ENCODE measurements around the gene CDH7.

Gene CDH7

DNA sequence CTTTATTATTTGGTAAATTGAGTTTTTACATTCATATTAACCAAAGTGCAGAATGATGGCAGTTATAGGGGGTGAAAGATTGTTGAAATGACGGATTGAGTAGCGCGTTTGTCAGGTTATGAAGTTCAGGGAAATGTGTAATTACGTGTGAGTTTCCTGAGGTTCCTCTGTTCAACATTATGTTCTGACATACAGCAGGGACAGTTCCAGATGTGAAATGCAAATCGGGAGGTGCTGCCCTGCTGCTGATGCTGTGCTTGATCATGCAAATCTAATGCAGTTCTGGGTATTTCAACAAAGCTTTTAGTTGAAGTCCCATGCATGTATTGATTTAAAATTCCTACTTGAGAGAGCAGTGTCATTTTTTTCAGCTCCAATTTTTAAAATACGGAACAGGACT, 57.9 kb downstream of the CDH7 start:
- Mint-ChIP-seq H3K4me1 (peaks cover 9% of the 10 kb centered on the region), H3K9me3 (no peaks in the 10 kb centered on the region), H3K36me3 (ENCODE audit: low read depth) (peaks cover 6% of the 10 kb centered on the region), H3K27me3 (ENCODE audit: low read depth, poor library complexity) (peaks cover 3% of the 10 kb centered on the region), H3K27ac (no peak overlapping the region), H3K4me3 (no peak overlapping the region)
- TF ChIP-seq, protein P1, sequence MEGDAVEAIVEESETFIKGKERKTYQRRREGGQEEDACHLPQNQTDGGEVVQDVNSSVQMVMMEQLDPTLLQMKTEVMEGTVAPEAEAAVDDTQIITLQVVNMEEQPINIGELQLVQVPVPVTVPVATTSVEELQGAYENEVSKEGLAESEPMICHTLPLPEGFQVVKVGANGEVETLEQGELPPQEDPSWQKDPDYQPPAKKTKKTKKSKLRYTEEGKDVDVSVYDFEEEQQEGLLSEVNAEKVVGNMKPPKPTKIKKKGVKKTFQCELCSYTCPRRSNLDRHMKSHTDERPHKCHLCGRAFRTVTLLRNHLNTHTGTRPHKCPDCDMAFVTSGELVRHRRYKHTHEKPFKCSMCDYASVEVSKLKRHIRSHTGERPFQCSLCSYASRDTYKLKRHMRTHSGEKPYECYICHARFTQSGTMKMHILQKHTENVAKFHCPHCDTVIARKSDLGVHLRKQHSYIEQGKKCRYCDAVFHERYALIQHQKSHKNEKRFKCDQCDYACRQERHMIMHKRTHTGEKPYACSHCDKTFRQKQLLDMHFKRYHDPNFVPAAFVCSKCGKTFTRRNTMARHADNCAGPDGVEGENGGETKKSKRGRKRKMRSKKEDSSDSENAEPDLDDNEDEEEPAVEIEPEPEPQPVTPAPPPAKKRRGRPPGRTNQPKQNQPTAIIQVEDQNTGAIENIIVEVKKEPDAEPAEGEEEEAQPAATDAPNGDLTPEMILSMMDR (IDR thresholded peaks at IDR 0.05) = no peak
- no peak for DNase-seq

DNA sequence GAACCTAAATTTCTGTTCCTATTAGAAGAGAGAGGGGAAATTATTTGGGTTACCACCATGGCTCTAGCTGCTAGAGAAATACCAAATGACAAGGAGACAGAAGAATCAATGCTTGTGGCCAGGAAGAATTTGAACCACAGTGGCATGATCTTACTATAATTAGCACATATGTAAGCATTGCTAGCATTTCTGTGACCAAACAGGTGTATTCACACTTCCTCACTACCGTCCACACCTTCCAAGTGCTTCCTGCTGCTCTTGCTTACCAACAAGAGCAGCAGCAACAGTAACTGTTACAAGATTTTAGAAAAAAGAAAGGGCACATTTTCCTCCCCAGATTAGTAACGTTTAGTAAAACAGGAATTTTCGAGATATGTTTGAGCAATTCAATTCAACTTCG, 60.5 kb downstream of the CDH7 start:
- peaks cover 15% of the 10 kb centered on the region for H3K36me3 Mint-ChIP-seq (ENCODE audit: low read depth)

GRCh38 chr18:65815506-65815905, 64.7 kb downstream of the CDH7 start:
- Mint-ChIP-seq H3K4me3 (no peak overlapping the region), H3K4me1 (no peaks in the 10 kb centered on the region), H3K9me3 (peaks cover 4% of the 10 kb centered on the region), H3K27me3 (ENCODE audit: low read depth, poor library complexity) (peaks cover 2% of the 10 kb centered on the region), H3K27ac (no peak overlapping the region), H3K36me3 (ENCODE audit: low read depth) (peaks cover 44% of the 10 kb centered on the region)
- DNase-seq = no peak
- TF ChIP-seq, protein P1 (IDR thresholded peaks at IDR 0.05) = no peak

More for the DNA sequence above, 60.5 kb downstream of the CDH7 start:
- TF ChIP-seq, protein P1 (IDR thresholded peaks at IDR 0.05) = no peak
- Mint-ChIP-seq H3K4me3 (no peak overlapping the region), H3K9me3 (no peaks in the 10 kb centered on the region), H3K4me1 (no peaks in the 10 kb centered on the region), H3K27me3 (ENCODE audit: low read depth, poor library complexity) (peaks cover 3% of the 10 kb centered on the region), H3K27ac (no peak overlapping the region)
- DNase-seq = no peak

DNA sequence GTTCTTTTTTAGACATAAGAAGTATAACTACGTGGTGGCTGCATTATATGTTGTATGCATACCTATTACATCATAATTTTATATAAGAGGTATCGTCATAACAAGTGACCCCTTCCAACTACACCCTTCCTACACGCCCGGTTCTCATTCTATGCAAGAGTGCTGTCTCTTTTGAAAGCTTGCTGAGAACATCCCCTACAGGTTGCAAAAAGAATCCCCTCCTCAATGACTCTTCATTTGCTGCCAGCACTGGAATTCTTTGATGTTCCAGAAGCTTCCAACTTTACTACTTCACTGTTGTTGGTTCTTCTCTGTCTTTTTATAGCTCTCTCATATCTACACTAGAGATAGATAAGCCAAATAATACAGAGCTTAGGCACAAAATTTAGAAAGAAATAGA, 66.4 kb downstream of the CDH7 start:
- no peak for DNase-seq
- H3K36me3 Mint-ChIP-seq (ENCODE audit: low read depth) = peaks cover 47% of the 10 kb centered on the region

DNA sequence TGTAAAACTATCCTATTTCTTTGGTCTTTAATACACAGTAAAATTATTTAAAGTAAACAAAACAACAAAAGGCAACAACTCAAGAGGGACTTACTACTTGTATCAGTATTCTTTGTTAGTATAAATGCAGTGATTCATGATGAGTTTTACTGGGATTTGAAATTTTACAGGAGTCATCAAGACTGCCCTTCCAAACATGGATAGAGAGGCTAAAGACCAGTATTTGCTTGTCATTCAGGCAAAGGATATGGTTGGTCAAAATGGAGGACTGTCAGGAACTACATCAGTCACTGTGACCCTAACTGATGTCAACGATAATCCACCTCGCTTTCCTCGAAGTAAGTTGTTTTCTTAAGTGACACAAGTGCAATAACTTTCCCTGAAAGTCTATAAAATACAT, 71.1 kb downstream of the CDH7 start:
- Mint-ChIP-seq H3K27ac (no peak overlapping the region), H3K27me3 (ENCODE audit: low read depth, poor library complexity) (peaks cover 2% of the 10 kb centered on the region), H3K4me1 (no peaks in the 10 kb centered on the region), H3K36me3 (ENCODE audit: low read depth) (peaks cover 35% of the 10 kb centered on the region), H3K4me3 (no peak overlapping the region), H3K9me3 (peaks cover 4% of the 10 kb centered on the region)
- no peak for DNase-seq
- TF ChIP-seq, protein P1 (IDR thresholded peaks at IDR 0.05) = no peak

More for the DNA sequence above, 66.4 kb downstream of the CDH7 start:
- Mint-ChIP-seq H3K9me3 (peaks cover 4% of the 10 kb centered on the region), H3K4me1 (no peaks in the 10 kb centered on the region), H3K27ac (no peak overlapping the region), H3K4me3 (no peak overlapping the region), H3K27me3 (ENCODE audit: low read depth, poor library complexity) (peaks cover 2% of the 10 kb centered on the region)
- TF ChIP-seq, protein P1 (IDR thresholded peaks at IDR 0.05) = no peak

DNA sequence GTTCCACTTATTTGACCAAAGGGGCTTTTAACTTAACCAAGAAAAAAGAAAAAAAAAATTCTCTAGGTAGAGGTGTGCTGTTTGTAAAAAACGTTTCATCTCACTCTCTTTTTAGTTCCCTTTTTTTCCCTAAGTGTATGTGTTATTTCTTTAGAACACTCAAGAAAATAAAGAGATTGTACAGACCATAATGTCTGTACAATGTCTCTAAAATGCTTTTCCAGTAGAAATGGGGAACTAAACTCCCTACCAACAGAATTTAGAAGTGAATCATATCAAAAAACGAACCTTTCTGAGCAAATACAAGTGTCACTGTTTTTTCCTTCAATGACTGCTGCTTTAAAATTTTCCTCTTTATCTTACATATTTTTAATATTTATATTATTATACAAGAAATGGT, 72.0 kb downstream of the CDH7 start:
- no peak overlapping the region for H3K27ac Mint-ChIP-seq
- H3K27me3 Mint-ChIP-seq (ENCODE audit: low read depth, poor library complexity) = peaks cover 2% of the 10 kb centered on the region
- TF ChIP-seq, protein P1 (IDR thresholded peaks at IDR 0.05) = no peak
- DNase-seq = no peak
- H3K4me3 Mint-ChIP-seq = no peak overlapping the region
- H3K9me3 Mint-ChIP-seq = peaks cover 4% of the 10 kb centered on the region
- H3K36me3 Mint-ChIP-seq (ENCODE audit: low read depth) = peaks cover 25% of the 10 kb centered on the region
- H3K4me1 Mint-ChIP-seq = no peaks in the 10 kb centered on the region
